GM10847 (cell line): ENCODE data around the gene MAP4K5.

ENCODE experiments used
- POLR2A ChIP-seq: IDR thresholded peaks from 2 replicates; pipeline ENCODE4 v1.6.1; 2011; ENCODE audit not compliant: insufficient read length; ENCODE audit errors: extremely low read depth

The MAP4K5 gene

DNA sequence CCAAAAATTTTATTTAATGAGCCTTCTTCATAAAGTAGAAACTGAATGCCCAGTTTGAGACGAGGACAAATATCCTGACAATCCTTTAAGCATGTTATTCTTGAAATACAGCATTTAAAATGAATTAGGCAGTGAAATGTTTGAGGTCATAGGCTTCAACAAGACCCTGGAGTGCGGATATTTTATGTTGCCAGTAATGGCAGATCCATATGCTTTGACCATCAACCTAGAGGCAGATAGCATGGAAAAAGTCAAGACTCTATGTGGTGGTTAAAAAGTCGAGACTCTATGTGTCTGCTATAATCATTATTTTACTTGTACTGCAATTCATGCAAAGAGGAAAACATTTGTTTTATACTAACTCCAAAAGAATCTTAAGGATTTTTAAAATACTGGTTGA, 2.0 kb upstream of the MAP4K5 start:
- no peak for TF ChIP-seq POLR2A

DNA sequence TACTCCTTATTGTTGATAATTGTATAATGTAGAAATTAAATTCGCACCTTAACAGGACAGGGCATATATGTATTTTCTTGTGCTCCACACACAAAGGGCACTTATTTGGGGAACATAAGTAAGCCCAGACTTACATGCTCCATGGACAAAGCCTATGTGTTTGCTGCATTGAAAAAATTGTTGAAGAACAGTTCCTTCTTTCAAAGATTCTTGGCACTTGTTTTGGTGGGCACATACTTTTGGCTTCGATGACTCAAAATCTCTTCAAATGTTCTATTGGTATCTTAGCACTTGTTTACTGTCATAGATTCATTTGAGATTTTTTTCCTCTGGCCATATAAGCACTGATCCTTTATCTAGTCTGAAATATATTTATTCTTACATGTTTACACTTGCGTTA, 1.4 kb upstream of the MAP4K5 start:
- TF ChIP-seq POLR2A, result no peak

DNA sequence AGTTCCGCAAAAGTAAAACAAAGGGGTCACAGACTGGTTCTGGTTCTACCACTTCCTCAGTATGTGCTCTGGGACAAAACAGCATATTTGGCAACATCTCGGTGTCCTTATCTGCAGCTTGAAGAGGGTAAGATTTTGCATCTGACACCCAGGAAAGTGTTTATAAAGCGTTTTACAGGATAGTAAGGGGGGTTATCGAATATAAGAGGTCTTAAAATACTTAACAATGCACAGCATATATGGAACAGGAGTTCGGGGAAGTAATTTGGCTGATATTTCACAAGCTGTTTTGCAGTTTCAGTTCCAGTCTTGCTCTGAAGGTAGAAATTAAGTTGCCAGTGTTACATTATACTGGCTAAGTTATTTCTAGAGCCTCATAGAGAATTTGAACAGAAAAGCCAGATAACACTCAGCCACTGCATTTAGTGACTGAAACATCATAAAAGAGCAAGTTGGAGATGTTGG, 904 bp upstream of the MAP4K5 start:
- no peak for TF ChIP-seq POLR2A

DNA sequence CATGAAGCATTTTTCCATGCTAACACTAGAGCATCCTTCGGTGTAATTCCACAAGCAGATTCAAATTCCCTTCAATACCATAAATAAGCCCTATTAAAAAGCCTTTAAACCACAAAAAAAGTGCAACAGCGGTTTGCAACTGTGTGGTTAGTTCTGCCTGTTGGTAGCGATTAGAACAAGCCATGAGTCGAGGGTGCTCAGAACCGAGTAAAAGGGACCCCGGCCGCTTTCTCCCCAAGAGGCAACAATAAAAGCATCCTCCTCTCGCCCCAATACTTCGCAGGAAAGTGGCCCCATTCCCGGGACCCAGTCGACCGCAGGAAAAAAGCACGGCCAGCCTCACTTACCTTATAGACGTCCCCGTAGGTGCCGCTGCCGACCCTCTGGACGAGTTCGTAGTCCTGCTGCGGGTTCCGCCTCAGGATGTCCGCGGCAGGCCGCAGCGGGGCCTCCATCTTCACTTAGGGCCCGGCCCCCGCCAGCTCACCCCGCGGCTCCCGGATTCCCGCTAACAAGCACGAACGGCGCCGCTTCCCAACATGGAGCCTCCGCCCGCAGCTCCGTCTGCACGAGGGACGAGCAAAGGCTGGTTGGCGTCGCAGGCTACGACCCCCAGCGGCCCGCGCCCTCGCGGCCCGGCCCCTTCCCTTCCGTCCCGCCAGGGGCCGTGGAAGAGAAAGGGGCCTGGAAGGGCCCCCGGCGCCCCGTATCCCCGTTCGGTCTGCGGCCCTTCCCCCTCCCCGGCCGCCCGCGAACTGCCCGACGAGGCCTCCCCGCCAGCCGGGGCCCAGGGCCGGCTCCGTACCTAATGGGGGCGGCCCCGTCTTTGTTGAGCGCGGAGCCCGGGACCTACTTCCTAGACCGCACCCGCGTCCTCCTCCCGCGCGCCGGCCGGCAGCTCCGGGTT, 521 bp downstream of the MAP4K5 start:
- TF ChIP-seq POLR2A, result no peak

DNA sequence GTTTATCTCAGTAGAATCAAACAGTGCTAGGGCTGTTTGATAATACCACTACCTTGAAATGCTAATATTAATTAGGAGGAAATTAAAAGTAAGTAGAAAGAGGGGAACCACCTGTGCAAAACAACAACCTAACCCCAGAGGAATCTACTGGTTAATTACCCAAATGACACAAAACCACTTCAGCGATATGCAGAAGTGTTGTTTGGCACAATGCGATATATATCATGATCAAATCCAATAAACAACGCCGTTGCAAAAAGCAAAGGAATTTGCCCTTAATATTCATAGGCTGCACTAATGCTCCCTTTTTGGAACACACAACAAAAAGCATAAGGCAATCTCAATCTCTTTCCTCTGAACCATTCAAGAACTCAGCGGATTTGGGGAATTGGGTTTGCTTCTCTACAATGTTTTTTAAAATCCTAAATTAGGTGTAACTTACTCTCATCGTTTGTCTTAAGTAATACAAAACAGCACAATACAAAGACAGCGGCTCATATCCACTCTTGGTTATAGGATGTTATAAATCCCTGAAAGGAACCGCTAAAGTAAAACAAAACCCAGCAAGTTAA, 1.5 kb downstream of the MAP4K5 start:
- TF ChIP-seq POLR2A, result no peak

DNA sequence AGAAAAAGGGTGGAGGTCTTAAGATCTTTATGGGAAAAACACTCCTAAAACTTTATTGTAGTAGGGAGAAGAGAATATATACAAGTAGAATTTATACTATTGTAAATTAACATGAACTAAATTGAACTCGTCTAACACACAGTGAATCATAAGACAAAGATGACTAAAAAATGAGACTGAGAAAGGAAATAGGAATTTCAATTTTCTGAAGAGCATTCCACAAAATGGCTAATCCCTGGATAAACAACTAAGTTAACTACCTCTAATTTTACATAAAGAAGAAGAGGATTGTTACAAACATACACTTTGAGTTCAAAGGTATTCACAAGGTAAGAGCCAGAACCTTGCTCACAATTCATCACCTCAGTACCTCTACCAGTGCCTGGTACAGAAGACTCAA, 2.0 kb downstream of the MAP4K5 start:
- no peak for TF ChIP-seq POLR2A

DNA sequence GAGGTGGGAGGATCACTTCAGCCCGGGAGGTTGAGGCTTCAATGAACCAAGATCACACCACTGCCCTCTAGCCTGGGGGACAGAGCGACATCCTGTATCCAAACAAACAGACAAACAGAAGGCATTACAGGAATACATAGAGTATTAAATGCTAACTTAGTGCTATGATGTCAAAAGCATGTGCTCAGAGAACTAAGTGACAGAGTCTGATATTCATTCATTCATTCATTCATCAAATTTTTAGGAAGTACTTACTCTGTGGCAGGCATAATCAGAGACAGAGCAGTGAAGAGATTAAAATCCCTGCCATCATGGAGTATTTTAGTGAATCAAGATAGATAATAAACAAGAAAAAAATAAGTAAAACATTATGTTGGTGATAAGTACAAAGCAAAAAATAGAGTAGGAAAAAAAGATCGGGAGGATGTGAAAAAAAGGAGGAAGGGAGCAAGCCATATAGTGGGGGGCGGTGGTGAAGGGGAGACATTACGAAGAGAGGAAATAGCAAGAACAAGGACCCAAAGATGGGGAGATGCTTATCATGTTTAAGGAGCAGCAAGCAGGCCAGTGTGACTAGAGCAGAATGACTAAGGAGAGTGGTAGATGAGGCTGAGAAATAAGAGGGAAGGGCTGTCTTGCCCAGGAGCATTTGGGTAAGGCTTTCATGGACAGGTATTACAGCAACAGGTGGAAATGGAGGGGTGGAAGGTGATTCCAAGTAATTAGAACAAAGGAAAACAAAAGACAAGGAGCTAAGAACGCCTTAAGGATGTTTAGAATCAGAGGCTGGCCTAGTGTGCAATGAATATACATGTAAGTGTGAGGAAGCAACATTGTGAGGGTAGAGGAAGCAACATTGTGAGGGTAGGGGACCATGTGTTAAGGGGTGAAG, 2.8 kb downstream of the MAP4K5 start:
- no peak for TF ChIP-seq POLR2A

DNA sequence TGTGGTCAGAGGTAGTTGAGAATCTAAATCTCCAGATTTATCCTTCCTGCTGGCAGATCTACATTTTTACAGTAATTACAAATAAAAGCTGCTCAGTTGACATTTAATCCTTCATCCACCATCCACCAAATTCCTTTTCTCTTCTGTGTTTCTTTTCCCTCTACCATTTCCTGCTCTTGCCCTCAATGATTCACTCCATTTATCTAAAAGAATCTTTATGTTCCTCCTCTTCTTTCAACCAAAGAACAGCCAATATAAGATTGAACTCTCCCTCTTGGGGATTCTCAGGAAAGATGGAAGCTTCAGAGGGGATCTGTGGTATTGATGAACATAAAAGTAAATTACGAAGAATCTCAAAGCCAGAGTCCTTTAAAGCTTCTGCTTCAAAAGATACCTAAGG, 4.4 kb downstream of the MAP4K5 start:
- no peak for TF ChIP-seq POLR2A

DNA sequence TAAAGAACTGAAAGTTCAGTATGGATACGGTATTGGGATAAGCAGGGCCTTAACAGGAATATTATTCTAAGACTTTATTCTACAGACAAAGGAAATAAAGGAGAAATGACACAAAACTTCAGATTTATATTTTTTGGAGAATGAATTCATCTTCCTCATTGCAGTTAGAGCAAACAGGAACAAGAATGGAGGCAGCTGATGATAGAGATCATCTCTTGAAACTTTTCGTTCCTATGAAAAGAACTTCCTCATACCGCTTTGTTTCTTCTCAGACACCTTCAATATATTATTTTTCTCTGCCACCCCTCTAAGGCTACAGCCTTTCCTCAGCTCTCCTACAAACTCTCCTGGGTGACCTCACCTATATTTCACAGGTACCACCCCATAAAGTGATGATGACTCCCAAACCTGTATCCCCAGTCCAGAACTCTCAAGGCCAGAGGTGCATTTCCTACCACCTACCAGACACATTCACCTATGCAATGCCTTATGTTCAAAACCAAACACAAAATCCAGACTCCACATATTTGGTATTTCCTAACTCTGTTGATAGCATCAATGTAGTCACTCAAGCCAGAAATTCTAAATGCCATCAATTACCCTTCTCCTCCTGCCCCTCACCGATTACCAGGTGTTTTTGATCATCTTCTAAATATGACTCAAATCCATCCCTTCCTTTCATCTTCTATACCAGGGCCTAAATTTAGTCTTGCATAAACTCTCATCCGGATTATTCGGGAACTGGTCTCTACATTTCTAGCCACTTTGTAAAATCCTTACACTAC, 7.4 kb downstream of the MAP4K5 start:
- no peak for TF ChIP-seq POLR2A

DNA sequence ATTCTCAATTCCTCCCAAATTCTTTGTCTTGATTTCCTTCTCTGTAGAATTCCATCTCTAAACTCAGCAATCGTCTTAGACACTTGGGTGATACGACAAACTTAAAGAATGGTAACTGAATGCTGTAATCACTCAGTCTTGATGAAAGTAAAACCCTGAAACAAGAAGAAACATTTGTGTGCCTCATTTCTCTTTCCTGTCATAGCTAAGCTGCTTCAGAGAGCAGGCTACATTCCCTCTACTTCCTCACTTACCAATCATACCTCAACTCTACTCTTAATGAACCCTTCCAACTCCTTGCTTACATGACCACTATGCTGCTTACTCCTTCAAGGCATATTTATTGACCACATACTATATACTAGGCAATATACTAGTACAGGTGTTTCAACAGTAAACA, 8.3 kb downstream of the MAP4K5 start:
- no peak for TF ChIP-seq POLR2A

DNA sequence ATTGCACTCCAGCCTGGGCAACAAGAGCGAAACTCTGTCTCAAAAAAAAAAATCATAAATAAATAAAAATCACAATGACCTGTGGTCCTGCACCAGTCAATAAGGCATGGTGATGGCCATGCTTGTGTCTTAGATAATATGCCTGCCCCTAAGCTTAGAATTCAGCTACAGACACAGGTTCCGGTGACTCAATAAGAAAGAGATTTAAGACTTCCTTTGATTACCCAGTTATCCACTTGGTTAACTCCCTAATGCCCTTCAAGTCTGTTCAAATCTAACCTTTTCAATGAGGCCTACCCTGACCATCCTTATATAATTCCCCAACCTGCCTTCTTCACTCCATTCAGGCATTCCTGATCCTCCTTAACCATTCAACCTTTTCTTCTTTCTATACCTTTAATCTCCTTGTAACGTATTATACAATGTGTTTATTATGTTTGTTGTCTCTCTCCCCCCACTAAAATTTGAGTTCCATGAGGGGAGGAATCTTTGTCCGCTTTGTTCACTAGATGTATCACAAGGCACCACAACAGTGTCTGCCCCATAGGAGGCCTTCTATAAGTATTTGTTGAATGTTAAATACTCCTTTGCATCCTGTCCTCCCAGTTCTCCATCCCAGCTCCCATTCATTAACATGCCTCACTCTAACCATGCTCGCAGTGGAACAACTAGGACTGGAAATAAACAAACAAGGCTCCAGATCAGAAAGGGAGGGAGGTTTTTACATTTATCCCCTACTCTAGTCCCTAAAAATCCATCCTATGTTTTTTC, 8.9 kb downstream of the MAP4K5 start:
- no peak for TF ChIP-seq POLR2A

DNA sequence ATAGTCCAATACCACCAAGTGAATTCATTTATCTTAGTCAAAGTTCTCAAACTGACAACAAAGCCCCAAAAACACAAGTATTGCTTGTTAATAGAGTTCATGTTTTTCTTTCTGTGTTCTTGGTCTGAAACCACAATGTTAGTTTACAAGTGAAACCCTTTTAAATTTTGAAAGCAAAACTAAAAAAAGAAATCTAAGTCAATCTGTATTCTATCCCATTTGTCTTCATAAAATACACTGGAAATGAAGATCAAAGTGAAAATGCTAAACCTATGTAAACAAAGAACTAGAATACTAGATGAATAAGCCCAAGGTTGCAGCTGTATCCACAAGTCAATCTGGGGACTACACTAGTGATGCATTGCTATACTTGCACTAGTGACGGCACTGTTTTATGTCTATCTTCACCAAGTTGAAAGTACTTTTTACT, 10.4 kb downstream of the MAP4K5 start:
- TF ChIP-seq POLR2A, result no peak

DNA sequence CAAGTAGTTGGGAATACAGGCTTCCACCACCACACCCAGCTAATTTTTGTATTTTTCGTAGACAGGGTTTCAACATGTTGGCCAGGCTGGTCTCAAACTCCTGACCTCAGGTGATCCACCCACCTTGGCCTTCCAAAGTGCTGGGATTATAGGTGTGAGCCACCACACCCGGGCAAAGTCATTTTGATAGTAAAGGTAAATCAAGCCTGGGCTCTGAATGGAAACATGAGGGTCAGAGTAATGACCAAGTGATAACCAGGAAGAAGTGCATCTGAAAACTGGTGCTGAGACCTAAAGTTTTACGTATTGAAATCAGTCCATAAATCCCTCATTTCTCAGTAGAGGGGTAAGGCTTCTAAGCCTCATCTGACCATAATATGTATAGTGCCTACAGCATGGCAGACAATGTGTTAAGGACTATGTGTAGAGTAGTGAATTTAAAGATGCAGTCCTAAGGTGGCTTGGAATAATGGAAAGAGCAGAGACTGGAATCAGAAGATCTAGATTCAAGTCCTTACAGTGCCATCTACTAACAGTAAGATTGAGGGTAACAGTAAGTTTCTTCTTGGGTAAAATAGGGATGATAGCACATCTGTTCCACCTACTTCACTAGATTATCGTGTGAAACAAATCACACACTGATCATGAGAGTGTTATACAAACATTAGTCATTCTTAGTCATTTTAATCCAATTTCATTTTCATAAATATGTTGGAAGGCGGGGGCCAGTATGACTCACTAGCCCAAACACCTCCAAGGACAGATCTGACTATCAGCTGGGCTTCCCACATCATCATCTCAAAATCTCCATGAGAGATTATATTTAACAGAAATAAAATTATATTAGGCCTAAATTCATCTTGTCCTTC, 11.2 kb downstream of the MAP4K5 start:
- TF ChIP-seq POLR2A, result no peak
